Endothelial cell of umbilical vein (primary cell): ENCODE data around the gene MACF1. TPM values are rescaled to one million over a fixed set of nuclear protein-coding genes. Genes with fewer than 3 reads are reported as not detected.

Source experiments
- BruUV-seq: library from RNA; stranded (reverse); fragments of 400-500 nt; replicated peaks from 2 replicates; lab custom pipeline; 2021; lab: Mats Ljungman, UMichigan
- CTCF ChIA-PET: fragments of 300-600, 350-600 bp; sonication (Branson Sonifier 250); formaldehyde crosslinking; loops from one replicate; lab custom pipeline; 2021; ENCODE audit warnings: antibody characterized with exemption, inconsistent platforms; lab: Charles Lee
- POLR2A ChIA-PET: fragments of 300-600, 350-600 bp; sonication (Branson Sonifier 250); formaldehyde crosslinking; loops from one replicate; lab custom pipeline; 2021; ENCODE audit warnings: antibody characterized with exemption, inconsistent platforms; lab: Charles Lee
- DNase-seq: peaks from one replicate; pipeline ENCODE4 v3.0.0-alpha.2; 2011; ENCODE audit warnings: low read depth, low spot score
- FAIRE-seq: peaks from 2 replicates; lab custom pipeline; 2011; peaks lifted over from hg19 to GRCh38; lab: Jason Lieb, UNC
- H2AFZ ChIP-seq: 2 replicates; pipeline ENCODE4 v1.6.0; 2012; ENCODE audit warnings: low read depth, low read length, control low read depth, inconsistent platforms
- H3K27ac ChIP-seq: 2 replicates; pipeline ENCODE4 v1.5.1; 2011; ENCODE audit warnings: low read depth, mild to moderate bottlenecking, control low read depth, low read length, moderate library complexity; ENCODE audit not compliant: insufficient read depth
- H3K27me3 ChIP-seq, 2 experiments: 2 replicates each; pipeline versions ENCODE4 v1.6.0 to v1.6.1; 2011; ENCODE audit warnings: low read length in 2 of 2, mixed read lengths in 1 of 2; ENCODE audit not compliant: control insufficient read depth in 2 of 2, insufficient read depth in 2 of 2
- H3K36me3 ChIP-seq, 2 experiments: 2 replicates in 1 of 2; 3 replicates in 1 of 2; pipeline ENCODE4 v1.5.1; 2011; ENCODE audit warnings: low read length in 2 of 2, mild to moderate bottlenecking in 1 of 2, moderate library complexity in 1 of 2; ENCODE audit not compliant: control insufficient read depth in 2 of 2, insufficient read depth in 2 of 2; ENCODE audit errors: extremely low read depth in 1 of 2
- H3K4me1 ChIP-seq: 3 replicates; pipeline ENCODE4 v1.5.1; 2011; ENCODE audit warnings: mild to moderate bottlenecking, low read length; ENCODE audit not compliant: control insufficient read depth, insufficient read depth; ENCODE audit errors: extremely low read depth
- H3K4me2 ChIP-seq: 2 replicates; pipeline ENCODE4 v1.6.1; 2011; ENCODE audit warnings: low read length, control low read depth, mixed read lengths; ENCODE audit not compliant: insufficient read depth
- H3K4me3 ChIP-seq, 3 experiments: fragments of 200-600 bp in 1 of 3; sonication (generic), shearing (Covaris generic) in 1 of 3; replicated peaks in 1 of 3; 2 replicates each; pipeline ENCODE4 v1.5.1; 2011 to 2016; ENCODE audit warnings: control low read depth in 3 of 3, low read length in 3 of 3, mild to moderate bottlenecking in 2 of 3, inconsistent platforms in 1 of 3, low read depth in 1 of 3, moderate library complexity in 1 of 3; ENCODE audit not compliant: insufficient read depth in 1 of 3
- H3K79me2 ChIP-seq: 2 replicates; pipeline ENCODE4 v1.6.0; 2012; ENCODE audit warnings: low read length, inconsistent platforms; ENCODE audit not compliant: control insufficient read depth, insufficient read depth
- H3K9ac ChIP-seq: replicated peaks from 2 replicates; pipeline ENCODE3; 2011; ENCODE audit warnings: low read length, control low read depth; ENCODE audit not compliant: insufficient read depth; ENCODE audit errors: extremely low read depth
- H3K9me1 ChIP-seq: replicated peaks from 3 replicates; pipeline ENCODE4 v1.6.0; 2011; ENCODE audit warnings: mild to moderate bottlenecking, low read length; ENCODE audit not compliant: control insufficient read depth, insufficient read depth; ENCODE audit errors: extremely low read depth
- H3K9me3 ChIP-seq: replicated peaks from 2 replicates; pipeline ENCODE4 v1.5.1; 2012; ENCODE audit warnings: low read length, inconsistent platforms; ENCODE audit not compliant: control insufficient read depth, insufficient read depth
- H4K20me1 ChIP-seq: replicated peaks from 2 replicates; pipeline ENCODE3; 2011; ENCODE audit warnings: mild to moderate bottlenecking, low read length; ENCODE audit not compliant: control insufficient read depth, insufficient read depth; ENCODE audit errors: extremely low read depth
- CTCF ChIP-seq, 2 donors: IDR thresholded peaks; 1 replicate in 1 of 2; 2 replicates in 1 of 2; pipeline ENCODE4 v1.5.1; 2011; ENCODE audit warnings: low read length in 2 of 2, mild to moderate bottlenecking in 2 of 2, moderate library complexity in 2 of 2, control low read depth in 1 of 2, inconsistent platforms in 1 of 2, low read depth in 1 of 2; ENCODE audit not compliant: insufficient read depth in 1 of 2; ENCODE audit errors: extremely low read depth in 1 of 2
- EZH2 ChIP-seq: IDR thresholded peaks from 2 replicates; pipeline ENCODE4 v1.6.1; 2012; ENCODE audit warnings: borderline replicate concordance, low read depth, mild to moderate bottlenecking, moderate library complexity, low read length, inconsistent platforms; ENCODE audit not compliant: severe bottlenecking
- FOS ChIP-seq: IDR thresholded peaks from 2 replicates; pipeline ENCODE4 v1.6.1; 2011; ENCODE audit warnings: mild to moderate bottlenecking, low read length, moderate library complexity, borderline replicate concordance; ENCODE audit not compliant: insufficient read depth
- GATA2 ChIP-seq: IDR thresholded peaks from 2 replicates; pipeline ENCODE4 v1.7.0; 2011; ENCODE audit warnings: low read depth, mild to moderate bottlenecking, moderate library complexity, mixed read lengths, low read length; ENCODE audit not compliant: insufficient read length, insufficient read depth
- JUN ChIP-seq: IDR thresholded peaks from 2 replicates; pipeline ENCODE4 v1.6.1; 2011; ENCODE audit warnings: borderline replicate concordance, low read depth; ENCODE audit not compliant: insufficient read length, insufficient read depth
- MAX ChIP-seq: IDR thresholded peaks from 2 replicates; pipeline ENCODE4 v1.6.1; 2011; ENCODE audit not compliant: insufficient read depth, insufficient read length
- MYC ChIP-seq: IDR thresholded peaks from one replicate; pipeline ENCODE4 v1.6.1; 2011; ENCODE audit warnings: mild to moderate bottlenecking, low read depth, low read length
- POLR2A ChIP-seq: IDR thresholded peaks from 2 replicates; pipeline ENCODE4 v1.6.1; 2012; ENCODE audit warnings: low read depth, mild to moderate bottlenecking, control low read depth, low read length
- POLR2AphosphoS5 ChIP-seq: IDR thresholded peaks from 2 replicates; pipeline ENCODE4 v1.6.1; 2012; ENCODE audit warnings: low read depth, mild to moderate bottlenecking, control low read depth, low read length, moderate library complexity; ENCODE audit not compliant: insufficient read depth
- dilution Hi-C: fragments of 300-500 bp; cut with MboI; formaldehyde crosslinking; loops from one replicate; pipeline ENCODE4 v1.15.0; 2019; ENCODE audit warnings: low sequenced_read_pairs; ENCODE audit not compliant: extremely low pct_ligation_motif_present
- intact Hi-C: fragments of 100-400 bp; cut with micrococcal nuclease; formaldehyde crosslinking; loops from one replicate; pipeline ENCODE4 v1.10.0; 2022
- polyA plus RNA-seq, 4 experiments: library from polyadenylated mRNA; depleted of rRNA in 3 of 4; stranded (reverse) in 3 of 4; unstranded in 1 of 4; fragments of >200 nt; gene quantifications; 2 replicates each; pipeline versions ENCODE4 v1.2.1 to v1.2.3, GENCODE V29; 2011 to 2012; ENCODE audit warnings: missing spikeins in 1 of 4
- total RNA-seq: library from RNA; stranded (reverse); gene quantifications from 2 replicates; pipeline ENCODE4 v1.2.3, GENCODE V29; 2021

The MACF1 gene
- total and polyA plus RNA-seq, 2 donors (not counting 3 experiments of a cell fraction or from before 2014, with no cell fraction given), result 122 to 587 TPM

GRCh38 chr1:39401106-39401505 lies 196.6 kb downstream of the MACF1 start:
- no peak overlapping the region for H3K27ac ChIP-seq
- no TSS peak for BruUV-seq
- TF ChIP-seq FOS (no peak), MYC (no peak), JUN (no peak), CTCF (IDR thresholded peaks at IDR 0.05; ENCODE audit: extremely low read depth in 1 of 2, insufficient read depth in 1 of 2, low read depth in 1 of 2, low read length in 2 of 2) (no peak), POLR2AphosphoS5 (no peak), GATA2 (no peak), EZH2 (no peak), MAX (no peak), POLR2A (no peak)
- no peaks in the 10 kb centered on the region for H3K36me3 ChIP-seq
- no peaks in the 10 kb centered on the region for H3K27me3 ChIP-seq
- ChIA-PET POLR2A (no interaction called here), CTCF (interaction anchor here (0.6 to 4.8 kb wide), 2 partner anchors 10 to 169 kb away, joined by 3 to 78 read pairs; no protein-coding TSS in a partner anchor)
- H3K4me3 ChIP-seq, result no peak overlapping the region
- H3K4me2 ChIP-seq, result no peak overlapping the region
- H3K9ac ChIP-seq, result no peak overlapping the region
- H2AFZ ChIP-seq, result no peak overlapping the region
- peaks cover 40% of the 10 kb centered on the region for H3K4me1 ChIP-seq
- H3K9me1 ChIP-seq, result no peaks in the 10 kb centered on the region
- DNase-seq (no peak), FAIRE-seq (no peak)
- dilution Hi-C loops, result no loop called here
- intact Hi-C loops, result no loop called here
- H3K79me2 ChIP-seq, result peaks cover 50% of the 10 kb centered on the region
- no peaks in the 10 kb centered on the region for H3K9me3 ChIP-seq
- no peaks in the 10 kb centered on the region for H4K20me1 ChIP-seq
